GM12878 (cell line): Measurements from ENCODE around the gene RIC8B. TPM values are rescaled to one million over a fixed set of nuclear protein-coding genes. Genes with fewer than 3 reads are reported as not detected.

ENCODE experiments used
- ATAC-seq: fragments of 200-7000 bp; cut with Tn5 transposase; 3 replicates; pipeline ENCODE4 v1.9.1; 2020; ENCODE audit warnings: mild to moderate bottlenecking, moderate library complexity
- BruUV-seq: library from RNA; stranded (reverse); fragments of 400-500 nt; replicated peaks from 2 replicates; lab custom pipeline; 2021; lab: Mats Ljungman, UMichigan
- CTCF ChIA-PET: fragments of 300-600 bp; sonication (Branson Sonifier 250); formaldehyde crosslinking; extraction: SDS; loops from one replicate; lab custom pipeline; 2021; ENCODE audit warnings: inconsistent platforms; lab: Yijun Ruan, JAX
- POLR2A ChIA-PET: fragments of 350-600 bp; formaldehyde crosslinking; extraction: SDS; loops from one replicate; lab custom pipeline; 2021; ENCODE audit warnings: inconsistent platforms; lab: Charles Lee
- RAD21 ChIA-PET: fragments of 300-600 bp; sonication (Branson Sonifier 250); formaldehyde crosslinking; loops from one replicate; lab custom pipeline; 2023; ENCODE audit warnings: antibody characterized with exemption; ENCODE audit not compliant: unreplicated experiment; lab: Charles Lee
- SMC1A ChIA-PET: fragments of 300-600 bp; sonication (Branson Sonifier 250); formaldehyde crosslinking; loops from one replicate; lab custom pipeline; 2023; ENCODE audit not compliant: unreplicated experiment, uncharacterized antibody; lab: Charles Lee
- DNase-seq: peaks from one replicate; pipeline ENCODE4 v3.0.0-alpha.2; 2011; ENCODE audit warnings: low read depth, low spot score
- FAIRE-seq: peaks from 3 replicates; lab custom pipeline; 2011; peaks lifted over from hg19 to GRCh38; lab: Jason Lieb, UNC
- H2AFZ ChIP-seq: 2 replicates; pipeline ENCODE4 v1.6.0; 2011; ENCODE audit warnings: low read depth, low read length, control low read depth; ENCODE audit not compliant: control insufficient read depth
- H3K27ac ChIP-seq: 2 replicates; pipeline ENCODE4 v1.5.1; 2011; ENCODE audit warnings: control low read depth; ENCODE audit not compliant: control insufficient read depth, insufficient read depth
- H3K27me3 ChIP-seq, 2 experiments: replicated peaks in 1 of 2; 2 replicates each; pipeline versions ENCODE4 v1.6.0 to v1.6.1; 2011; ENCODE audit warnings: low read length in 1 of 2; ENCODE audit not compliant: control insufficient read depth in 2 of 2, insufficient read depth in 2 of 2
- H3K36me3 ChIP-seq, 2 experiments: 2 replicates each; pipeline ENCODE4 v1.5.1; 2011; ENCODE audit warnings: low read length in 1 of 2; ENCODE audit not compliant: control insufficient read depth in 2 of 2, insufficient read depth in 2 of 2
- H3K4me1 ChIP-seq: 2 replicates; pipeline ENCODE4 v1.6.1; 2011; ENCODE audit warnings: mild to moderate bottlenecking, low read length, moderate library complexity, mixed read lengths; ENCODE audit not compliant: control insufficient read depth, insufficient read depth
- H3K4me2 ChIP-seq: 2 replicates; pipeline ENCODE4 v1.6.0; 2011; ENCODE audit warnings: control low read depth; ENCODE audit not compliant: control insufficient read depth, insufficient read depth
- H3K4me3 ChIP-seq: fragments of 200-600 bp; sonication (generic); 2 replicates; pipeline ENCODE4 v1.5.1; 2016
- H3K79me2 ChIP-seq: 2 replicates; pipeline ENCODE4 v1.6.0; 2011; ENCODE audit warnings: low read length; ENCODE audit not compliant: control insufficient read depth, insufficient read depth
- H3K9ac ChIP-seq: 2 replicates; pipeline ENCODE4 v1.8.0; 2011; ENCODE audit warnings: low read length, control low read depth, mixed read lengths; ENCODE audit not compliant: control insufficient read depth, insufficient read depth
- H3K9me3 ChIP-seq: replicated peaks from 3 replicates; pipeline ENCODE4 v1.5.1; 2011; ENCODE audit warnings: mild to moderate bottlenecking, low read length; ENCODE audit not compliant: control insufficient read depth, insufficient read depth
- H4K20me1 ChIP-seq: 2 replicates; pipeline ENCODE4 v1.6.0; 2011; ENCODE audit not compliant: control insufficient read depth, insufficient read depth
- DPF2 ChIP-seq: fragments of 450-650 bp; IDR thresholded peaks from 2 replicates; pipeline ENCODE4 v1.6.1; 2017; ENCODE audit warnings: mild to moderate bottlenecking
- GATAD2B ChIP-seq: fragments of 450-650 bp; conservative IDR thresholded peaks from 2 replicates; pipeline ENCODE4 v1.6.1; 2017; ENCODE audit warnings: low read depth, mild to moderate bottlenecking, moderate library complexity
- IRF3 ChIP-seq: fragments of 450-650 bp; IDR thresholded peaks from 2 replicates; pipeline ENCODE4 v1.6.1; 2014; ENCODE audit warnings: mild to moderate bottlenecking
- JUND ChIP-seq: IDR thresholded peaks from 2 replicates; pipeline ENCODE4 v1.6.1; 2012; ENCODE audit warnings: low read depth, mild to moderate bottlenecking, low read length, improper control_type of control experiment, moderate library complexity
- MEF2B ChIP-seq: fragments of 450-650 bp; IDR thresholded peaks from 2 replicates; pipeline ENCODE4 v1.6.1; 2018; ENCODE audit warnings: mild to moderate bottlenecking, moderate library complexity; ENCODE audit not compliant: partially characterized antibody, poor library complexity, severe bottlenecking
- MXI1 ChIP-seq: fragments of 150-350 bp; IDR thresholded peaks from 2 replicates; pipeline ENCODE4 v1.6.1; 2011; ENCODE audit warnings: low read depth, mild to moderate bottlenecking, inconsistent platforms, low read length, improper control_type of control experiment
- NBN ChIP-seq: fragments of 450-650 bp; IDR thresholded peaks from 2 replicates; pipeline ENCODE4 v1.6.1; 2016
- PAX8 ChIP-seq: fragments of 450-650 bp; IDR thresholded peaks from 2 replicates; pipeline ENCODE4 v1.6.1; 2017; ENCODE audit warnings: mild to moderate bottlenecking, moderate library complexity
- PKNOX1 ChIP-seq: fragments of 450-650 bp; IDR thresholded peaks from 2 replicates; pipeline ENCODE4 v1.6.1; 2016; ENCODE audit warnings: mild to moderate bottlenecking
- POLR2AphosphoS2 ChIP-seq: IDR thresholded peaks from 2 replicates; pipeline ENCODE4 v1.6.1; 2011; ENCODE audit warnings: low read depth, mild to moderate bottlenecking, low read length, improper control_type of control experiment, moderate library complexity
- RELB ChIP-seq: fragments of 450-650 bp; IDR thresholded peaks from 2 replicates; pipeline ENCODE4 v1.6.1; 2017; ENCODE audit warnings: low read depth, mild to moderate bottlenecking, moderate library complexity
- TARDBP ChIP-seq: IDR thresholded peaks from 2 replicates; pipeline ENCODE4 v1.6.1; 2016; ENCODE audit warnings: borderline replicate concordance
- ZBED1 ChIP-seq: IDR thresholded peaks from 2 replicates; pipeline ENCODE4 v1.6.1; 2016; ENCODE audit warnings: borderline replicate concordance
- ZNF274 ChIP-seq: IDR thresholded peaks from one replicate; pipeline ENCODE4 v1.8.0; 2011; ENCODE audit not compliant: insufficient read length, insufficient read depth
- WGBS: methylation state at CpG from one replicate; pipeline ENCODE4 v1.1.6; 2016; ENCODE audit warnings: low lambda C conversion rate; ENCODE audit not compliant: insufficient replicate concordance, insufficient coverage; ENCODE audit errors: missing lambda C conversion rate; 5-methylcytosine and 5-hydroxymethylcytosine counted together
- in situ Hi-C: fragments of 300-500 bp; cut with MboI; formaldehyde crosslinking; loops from 9 replicates; pipeline ENCODE4 v1.14.3; 2018; ENCODE audit warnings: mixed read lengths
- intact Hi-C: fragments of 100-400 bp; cut with micrococcal nuclease; formaldehyde crosslinking; loops from one replicate; pipeline ENCODE4 v1.14.2; 2022; ENCODE audit not compliant: unreplicated experiment
- polyA plus RNA-seq, 11 experiments: library from polyadenylated mRNA; depleted of rRNA in 4 of 11; unstranded in 6 of 11; stranded (reverse) in 5 of 11; fragments of >200 nt; fragmentation: Nextera tagmentation in 4 of 11; fragmentation: Illumina TruSeq in 1 of 11; extraction: Ambion mirVana in 4 of 11; extraction: Trizol in 1 of 11; gene quantifications; 1 replicate in 1 of 11; 2 replicates in 10 of 11; pipeline versions ENCODE4 v1.2.1 to v1.2.3, GENCODE V29; 2011 to 2016; ENCODE audit warnings: inconsistent platforms in 2 of 11, missing spikeins in 2 of 11, low read depth in 1 of 11
- total RNA-seq, 4 experiments: library from RNA; depleted of rRNA in 3 of 4; stranded (reverse); fragments of >200 nt in 3 of 4; fragmentation: Illumina TruSeq in 1 of 4; extraction: Trizol in 1 of 4; gene quantifications; 2 replicates each; pipeline versions ENCODE4 v1.2.1 to v1.2.3, GENCODE V29; 2013 to 2021

RIC8B gene
- total and polyA plus RNA-seq, 10 of the 15 experiments (the other 5 are each of a cell fraction or from before 2014, with no cell fraction given) = 2.3 to 10.8 (median 6.2) TPM

- TF ChIP-seq PAX8 (no peak), IRF3 (no peak), JUND (no peak), POLR2AphosphoS2 (no peak), MXI1 (no peak), RELB (no peak), GATAD2B (no peak), ZBED1 (no peak), TARDBP (no peak), ZNF274 (no peak), NBN (no peak), MEF2B (no peak), DPF2 (no peak), PKNOX1 (no peak)
- ChIA-PET CTCF (interaction anchor here (1.2 kb wide), 1 partner anchor 21 kb away, joined by 4 read pairs; no protein-coding TSS in a partner anchor), RAD21 (no interaction called here), POLR2A (no interaction called here), SMC1A (interaction anchor here (1.0 kb wide), 1 partner anchor 9 kb away, joined by 3 read pairs; no protein-coding TSS in a partner anchor)
- Histone ChIP-seq H3K9ac (no peak overlapping the region), H3K4me1 (no peaks in the 10 kb centered on the region), H3K4me3 (no peak overlapping the region), H3K27me3 (no peaks in the 10 kb centered on the region), H4K20me1 (no peaks in the 10 kb centered on the region), H2AFZ (no peak overlapping the region), H3K27ac (no peak overlapping the region), H3K4me2 (no peak overlapping the region), H3K9me3 (no peaks in the 10 kb centered on the region), H3K79me2 (no peaks in the 10 kb centered on the region), H3K36me3 (peaks cover 0 to 4% of the 10 kb centered on the region in 2 experiments; a peak in 1 of 4 replicates)
- DNase-seq (no peak), FAIRE-seq (no peak), ATAC-seq (no peak)
- intact Hi-C loops (no loop called here), in situ Hi-C loops (no loop called here)
- 47% methylated on average over 1 of the region's 1 CpG for WGBS
- no TSS peak for BruUV-seq
These were observed 88.7 kb downstream of the RIC8B start for GRCh38 chr12:106863189-106863588.
